Measurements from ENCODE around the gene IRAK1BP1.

DNA sequence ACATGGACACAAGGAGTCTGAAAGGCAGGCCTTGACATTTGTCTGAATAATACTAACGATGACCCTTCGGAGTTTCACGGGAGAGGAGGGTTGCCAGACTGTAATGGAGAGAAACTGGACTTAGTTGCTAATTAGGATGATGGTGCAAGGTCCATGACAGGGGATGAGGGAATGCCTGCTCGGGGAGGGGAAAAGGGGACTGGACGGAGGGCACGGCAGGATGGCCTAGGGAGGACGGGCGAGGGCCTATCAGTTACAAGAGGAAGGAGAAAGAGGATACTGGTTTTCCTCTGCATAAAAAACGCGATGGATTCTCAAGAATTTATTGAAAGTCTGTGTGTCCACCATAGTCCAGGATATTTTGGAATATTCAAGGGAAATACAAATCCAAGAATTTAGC is 42.7 kb downstream of the IRAK1BP1 start:
- TF ChIP-seq ZFX (IDR thresholded peaks at IDR 0.05; ENCODE audit: borderline replicate concordance) = no peak
- TF ChIP-seq, protein P1, sequence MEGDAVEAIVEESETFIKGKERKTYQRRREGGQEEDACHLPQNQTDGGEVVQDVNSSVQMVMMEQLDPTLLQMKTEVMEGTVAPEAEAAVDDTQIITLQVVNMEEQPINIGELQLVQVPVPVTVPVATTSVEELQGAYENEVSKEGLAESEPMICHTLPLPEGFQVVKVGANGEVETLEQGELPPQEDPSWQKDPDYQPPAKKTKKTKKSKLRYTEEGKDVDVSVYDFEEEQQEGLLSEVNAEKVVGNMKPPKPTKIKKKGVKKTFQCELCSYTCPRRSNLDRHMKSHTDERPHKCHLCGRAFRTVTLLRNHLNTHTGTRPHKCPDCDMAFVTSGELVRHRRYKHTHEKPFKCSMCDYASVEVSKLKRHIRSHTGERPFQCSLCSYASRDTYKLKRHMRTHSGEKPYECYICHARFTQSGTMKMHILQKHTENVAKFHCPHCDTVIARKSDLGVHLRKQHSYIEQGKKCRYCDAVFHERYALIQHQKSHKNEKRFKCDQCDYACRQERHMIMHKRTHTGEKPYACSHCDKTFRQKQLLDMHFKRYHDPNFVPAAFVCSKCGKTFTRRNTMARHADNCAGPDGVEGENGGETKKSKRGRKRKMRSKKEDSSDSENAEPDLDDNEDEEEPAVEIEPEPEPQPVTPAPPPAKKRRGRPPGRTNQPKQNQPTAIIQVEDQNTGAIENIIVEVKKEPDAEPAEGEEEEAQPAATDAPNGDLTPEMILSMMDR (IDR thresholded peaks at IDR 0.05) = no peak
